GM20431 (cell line): Measurements from ENCODE around the gene EXOSC2.

Experiments
- in situ Hi-C: fragments of 300-500 bp; cut with MseI, MboI; formaldehyde crosslinking; loops from one replicate; pipeline ENCODE4 v1.15.0; 2020; ENCODE audit warnings: low sequenced_read_pairs; ENCODE audit not compliant: unreplicated experiment

The EXOSC2 gene

GRCh38 chr9:130729145-130729544 lies 35.6 kb downstream of the EXOSC2 start:
- in situ Hi-C loops, result no loop called here

GRCh38 chr9:130731355-130731754 lies 37.8 kb downstream of the EXOSC2 start:
- in situ Hi-C loops, result no loop called here

GRCh38 chr9:130732136-130732535 lies 38.6 kb downstream of the EXOSC2 start:
- in situ Hi-C loops, result no loop called here

DNA sequence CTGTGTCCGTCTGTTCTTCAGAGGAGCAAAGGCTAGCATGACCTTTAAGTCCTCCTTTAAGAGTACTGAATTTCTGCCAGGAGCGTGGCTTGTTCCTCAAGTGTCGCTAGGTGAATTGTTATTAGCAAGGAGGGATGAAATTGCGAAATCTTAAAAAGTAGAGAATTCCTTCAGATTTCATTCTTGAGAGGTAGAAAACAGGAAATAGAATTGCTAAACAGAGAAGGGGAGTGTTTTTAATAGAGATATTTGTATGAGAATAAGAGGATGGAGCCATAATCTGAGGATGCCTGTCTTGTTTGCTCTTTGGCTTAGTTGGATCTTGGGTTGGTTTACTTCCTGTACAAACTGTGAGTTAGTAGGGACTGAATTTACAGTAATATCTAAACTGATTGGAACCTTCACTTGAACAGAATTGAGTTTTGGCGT lies 39.2 kb downstream of the EXOSC2 start:
- in situ Hi-C loops, result no loop called here

DNA sequence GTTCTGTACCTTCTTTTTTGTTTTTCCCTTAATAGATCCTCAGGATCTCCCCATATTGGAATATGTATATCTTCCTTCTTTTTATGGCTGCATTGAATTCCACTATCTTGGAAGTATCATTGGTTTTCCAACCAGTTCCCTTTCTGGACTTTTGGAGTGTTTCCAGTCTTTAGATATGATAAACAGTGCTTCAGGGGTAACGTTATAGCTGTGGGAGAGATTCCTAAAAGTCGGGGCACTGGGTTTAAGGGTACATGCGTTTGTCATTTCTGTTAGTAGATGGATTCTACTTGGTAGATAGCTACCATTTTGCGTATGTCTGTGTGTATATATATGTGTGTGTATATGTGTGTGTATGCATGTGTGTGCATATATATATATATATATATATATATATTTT lies 42.0 kb downstream of the EXOSC2 start:
- in situ Hi-C loops, result no loop called here

- in situ Hi-C loops, result no loop called here
These were observed 43.3 kb downstream of the EXOSC2 start for GRCh38 chr9:130736834-130737233.

DNA sequence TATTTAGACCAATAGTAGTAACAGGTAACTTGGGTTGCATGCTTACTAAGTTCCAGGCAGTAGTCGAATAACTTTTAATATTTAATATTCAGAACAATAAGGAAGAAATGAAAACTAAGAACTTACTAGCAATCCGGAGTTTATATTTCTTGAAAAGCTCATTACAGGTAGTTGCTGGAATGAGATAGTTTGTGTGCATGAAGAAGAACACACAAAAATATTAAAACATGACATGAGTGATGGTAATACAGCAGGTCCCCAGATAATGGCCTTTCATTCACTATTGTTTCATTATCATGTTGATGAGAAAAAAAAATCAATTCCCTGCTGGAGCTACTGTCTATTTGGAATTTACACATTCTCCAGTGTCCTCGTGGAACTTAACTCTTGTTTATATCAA lies 44.7 kb downstream of the EXOSC2 start:
- in situ Hi-C loops, result no loop called here

DNA sequence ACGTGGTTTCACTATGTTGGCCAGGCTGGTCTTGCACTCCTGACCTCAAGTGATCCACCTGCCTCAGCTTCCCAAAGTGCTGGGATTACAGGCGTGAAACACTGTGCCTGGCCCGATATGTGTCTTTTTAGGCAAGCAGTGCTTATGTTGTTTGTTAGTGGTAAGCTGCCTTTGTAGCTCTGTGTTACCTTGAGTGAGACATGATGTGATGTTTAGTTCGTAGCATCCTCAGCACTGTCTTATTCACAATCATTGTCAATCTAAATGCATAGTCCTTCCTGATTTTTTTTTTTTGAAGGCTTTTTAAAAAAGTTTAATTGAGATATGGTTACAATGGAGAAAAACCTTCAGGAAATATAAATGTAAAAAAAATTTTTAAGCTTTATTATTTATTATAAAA lies 45.5 kb downstream of the EXOSC2 start:
- in situ Hi-C loops, result no loop called here

DNA sequence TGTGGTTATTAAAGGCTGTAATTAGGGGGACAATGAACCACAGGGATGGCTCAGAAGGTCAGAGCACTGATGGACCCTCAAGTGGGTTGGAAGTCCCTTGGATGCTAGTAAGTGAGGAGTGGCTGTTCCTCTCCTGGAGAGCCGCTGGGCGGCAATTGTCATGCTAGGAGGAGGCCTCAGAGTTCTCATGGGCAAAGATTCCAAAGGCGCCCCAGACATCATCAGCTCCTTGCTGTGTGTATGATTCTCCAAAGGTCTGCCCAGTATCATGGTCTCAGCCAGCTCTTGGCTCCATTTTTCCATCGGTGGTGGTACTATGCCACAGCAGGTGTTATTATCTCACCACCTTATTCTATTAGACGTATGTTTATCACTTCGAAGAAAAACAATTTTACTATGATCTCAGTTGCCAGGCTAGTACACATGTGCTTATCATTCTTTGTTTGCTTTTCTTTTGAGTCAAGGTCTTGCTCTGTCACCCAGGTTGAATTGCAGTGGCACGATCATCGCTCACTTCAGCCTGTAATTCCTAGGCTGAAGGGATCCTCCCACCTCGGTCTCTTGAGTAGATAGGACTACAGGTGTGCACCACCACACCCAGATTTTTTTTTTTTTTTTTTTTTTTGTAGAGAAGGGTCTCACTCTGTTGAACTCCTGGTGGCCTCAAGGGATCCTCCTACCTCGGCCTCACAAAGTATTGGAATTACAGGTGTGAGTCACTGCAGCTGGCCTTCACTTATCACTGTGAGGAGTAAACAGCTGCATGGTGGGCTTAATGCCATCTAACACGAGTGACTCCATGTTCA lies 46.8 kb downstream of the EXOSC2 start:
- in situ Hi-C loops, result no loop called here

DNA sequence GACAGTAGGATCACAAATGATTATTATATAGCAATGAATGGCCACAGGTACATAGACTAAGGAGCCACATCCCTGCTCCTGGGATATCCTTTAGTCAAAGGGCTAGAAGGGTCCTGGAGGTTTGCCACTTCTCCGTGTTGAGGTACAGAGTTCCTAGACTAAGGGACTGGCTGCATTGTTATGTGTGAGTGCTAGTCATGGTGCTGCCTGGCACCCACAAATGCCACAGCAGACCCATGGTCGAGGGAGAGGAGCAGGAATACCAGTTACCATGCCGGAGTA lies 47.4 kb downstream of the EXOSC2 start:
- in situ Hi-C loops, result no loop called here

DNA sequence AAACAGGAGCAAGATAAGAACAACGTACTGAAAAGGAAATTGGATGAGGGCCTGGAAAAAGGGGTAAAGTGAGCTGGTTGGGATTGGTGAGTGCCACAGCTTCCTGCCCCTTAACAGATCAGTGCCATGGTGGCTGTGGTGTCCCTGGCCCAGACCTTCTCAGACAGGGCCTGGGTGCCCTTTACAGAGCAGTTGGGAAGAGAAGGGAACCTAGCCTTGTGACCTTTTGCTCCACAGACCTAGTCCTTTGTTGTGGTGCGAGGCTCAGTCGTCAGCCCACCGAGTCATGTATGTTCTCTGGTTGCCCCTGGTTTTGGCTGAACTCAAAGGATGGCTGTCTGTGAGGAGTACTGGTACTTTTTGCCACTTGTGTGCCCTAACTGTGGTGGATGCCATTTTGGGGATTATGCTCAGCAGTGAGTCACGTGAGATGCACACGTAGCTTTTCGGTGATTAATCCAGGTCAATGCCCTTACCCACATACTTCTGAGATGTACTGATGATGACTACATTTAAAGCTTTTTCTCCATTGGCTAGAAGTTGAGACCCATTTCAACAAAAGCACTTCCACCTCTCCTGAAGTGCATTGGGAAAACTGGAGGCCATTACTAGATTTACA lies 48.4 kb downstream of the EXOSC2 start:
- in situ Hi-C loops, result no loop called here

GRCh38 chr9:130743656-130744055 lies 50.1 kb downstream of the EXOSC2 start:
- in situ Hi-C loops, result no loop called here

- in situ Hi-C loops, result no loop called here
These were observed 51.7 kb downstream of the EXOSC2 start for GRCh38 chr9:130745210-130745800.

- in situ Hi-C loops, result no loop called here
These were observed 52.2 kb downstream of the EXOSC2 start for GRCh38 chr9:130745829-130746228.

DNA sequence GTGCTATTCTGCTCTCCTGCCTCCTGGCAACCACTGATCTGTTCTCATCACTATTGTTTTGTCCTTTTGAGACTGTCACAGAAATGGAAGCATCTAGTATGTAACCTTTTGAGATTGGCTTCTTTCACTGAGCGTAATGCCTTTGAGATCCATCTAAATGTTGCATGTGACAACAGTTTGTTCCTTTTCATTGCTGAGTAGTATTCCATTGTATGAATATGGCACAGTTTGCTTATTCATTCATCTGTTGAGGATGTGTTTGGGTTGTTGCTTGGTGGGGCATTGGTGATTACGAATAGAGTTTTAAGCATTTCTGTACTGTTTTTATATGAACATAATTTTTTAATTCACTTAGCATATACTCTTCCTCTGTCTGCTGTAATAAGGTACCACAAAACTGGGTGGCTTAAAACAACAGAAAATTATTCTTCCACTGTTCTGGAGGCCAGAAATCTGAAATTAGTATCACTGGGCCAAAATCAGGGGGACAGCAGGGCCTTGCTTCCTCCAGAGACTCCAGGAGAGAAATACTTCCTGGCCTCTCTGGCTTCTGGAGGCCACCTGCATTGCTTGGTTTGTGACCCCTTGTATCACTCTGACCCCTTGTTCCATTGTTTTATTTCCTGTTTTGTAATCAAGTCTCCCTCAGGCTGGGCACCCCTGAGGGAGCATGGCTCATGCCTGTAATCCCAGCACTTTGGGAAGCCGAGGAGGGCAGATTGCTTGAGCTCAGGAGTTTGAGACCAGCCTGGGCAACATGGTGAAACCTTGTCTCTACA lies 53.0 kb downstream of the EXOSC2 start:
- in situ Hi-C loops, result no loop called here

- in situ Hi-C loops, result no loop called here
These were observed 58.2 kb downstream of the EXOSC2 start for GRCh38 chr9:130751631-130752355.
